ENCODE data around the gene SPAG16. TPM values are rescaled to one million over a fixed set of nuclear protein-coding genes. Genes with fewer than 3 reads are reported as not detected.

SPAG16 gene
- total and polyA plus RNA-seq, 12 donors: 8.4 to 28.3 (median 19.1) TPM

DNA sequence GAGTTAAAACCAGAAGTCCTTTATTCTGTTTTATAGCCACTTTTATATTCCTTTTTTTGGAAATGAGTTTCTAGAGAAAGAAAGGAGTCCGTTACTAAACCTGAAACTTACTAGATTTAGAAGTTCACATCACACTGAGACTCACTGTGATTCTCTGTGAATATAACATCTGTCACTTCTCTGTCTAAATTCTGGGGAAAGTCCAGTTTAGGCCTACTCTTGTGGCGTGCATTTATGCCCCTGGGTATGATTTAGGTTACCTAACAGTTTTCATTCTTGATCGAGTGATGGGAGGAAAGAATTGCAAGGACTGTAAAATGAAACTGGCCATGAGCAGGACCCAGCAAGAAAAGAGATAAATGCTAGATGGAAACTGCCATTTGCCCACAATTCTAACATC is 449.6 kb downstream of the SPAG16 start:
- DNase-seq (no peak), ATAC-seq (no peak)
- 69 to 80% methylated on average over 3 of the region's 3 CpGs for WGBS, 2 donors
- Histone ChIP-seq H3K27ac (no peak overlapping the region), H3K9me3 (peaks cover 0 to 4% (median 0%) of the 10 kb centered on the region in 11 donors), H3K4me1 (no peaks in the 10 kb centered on the region), H3K36me3 (no peaks in the 10 kb centered on the region), H3K27me3 (no peaks in the 10 kb centered on the region), H3K4me3 (no peak overlapping the region)
- TF ChIP-seq CTCF (IDR thresholded peaks at IDR 0.05): no peak
- intact Hi-C loops (cut with DNase I): no loop called here

- DNase-seq (no peak), ATAC-seq (no peak)
- H3K27me3 ChIP-seq: no peaks in the 10 kb centered on the region
- H3K4me1 ChIP-seq: no peaks in the 10 kb centered on the region
- 86 to 91% methylated on average over 3 of the region's 3 CpGs for WGBS, 2 donors
- TF ChIP-seq CTCF (IDR thresholded peaks at IDR 0.05): no peak
- no peak overlapping the region for H3K4me3 ChIP-seq
- no peaks in the 10 kb centered on the region for H3K9me3 ChIP-seq
- H3K36me3 ChIP-seq: no peaks in the 10 kb centered on the region
- no peak overlapping the region for H3K27ac ChIP-seq
- intact Hi-C loops (cut with DNase I): no loop called here
Measured at GRCh38 chr2:213740453-213740852, 456.2 kb downstream of the SPAG16 start.

DNA sequence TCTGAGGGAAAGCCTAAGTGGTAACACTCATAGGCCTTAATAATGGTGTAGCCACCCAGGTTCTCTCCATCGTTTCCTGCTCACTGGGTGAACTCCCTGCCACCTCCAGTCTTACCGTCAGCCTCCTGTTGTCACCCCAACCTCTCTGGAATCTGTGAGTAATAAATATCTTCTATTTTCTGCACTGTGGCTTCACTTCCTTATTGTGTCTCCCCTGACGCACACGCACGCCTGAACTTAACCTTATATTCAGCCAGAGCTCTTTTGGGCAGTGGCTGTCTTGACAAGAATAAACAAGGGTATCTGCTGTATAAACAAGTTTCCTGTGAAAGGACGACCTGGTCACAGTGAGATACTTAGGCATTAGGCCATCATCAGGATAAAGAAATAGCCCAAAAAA is 467.2 kb downstream of the SPAG16 start:
- H3K27me3 ChIP-seq: no peaks in the 10 kb centered on the region
- intact Hi-C loops (cut with DNase I): no loop called here
- no peak for TF ChIP-seq CTCF (IDR thresholded peaks at IDR 0.05)
- no peak overlapping the region for H3K4me3 ChIP-seq
- ATAC-seq (no peak), DNase-seq (no peak)
- H3K27ac ChIP-seq: no peak overlapping the region
- no peaks in the 10 kb centered on the region for H3K4me1 ChIP-seq
- no peaks in the 10 kb centered on the region for H3K9me3 ChIP-seq
- no peaks in the 10 kb centered on the region for H3K36me3 ChIP-seq
- 59 to 65% methylated on average over 6 of the region's 6 CpGs for WGBS, 2 donors

GRCh38 chr2:213752575-213752974 is 468.3 kb downstream of the SPAG16 start:
- ATAC-seq (no peak), DNase-seq (no peak)
- H3K27ac ChIP-seq: no peak overlapping the region
- no peak for TF ChIP-seq CTCF (IDR thresholded peaks at IDR 0.05)
- intact Hi-C loops (cut with DNase I): no loop called here
- 84 to 88% methylated on average over 2 of the region's 2 CpGs for WGBS, 2 donors
- no peaks in the 10 kb centered on the region for H3K4me1 ChIP-seq
- H3K4me3 ChIP-seq: no peak overlapping the region
- no peaks in the 10 kb centered on the region for H3K9me3 ChIP-seq
- no peaks in the 10 kb centered on the region for H3K36me3 ChIP-seq
- H3K27me3 ChIP-seq: no peaks in the 10 kb centered on the region

GRCh38 chr2:213757525-213757924 is 473.3 kb downstream of the SPAG16 start:
- no peak for DNase-seq
- no peaks in the 10 kb centered on the region for H3K36me3 ChIP-seq
- no peak for TF ChIP-seq CTCF (IDR thresholded peaks at IDR 0.05)
- H3K27ac ChIP-seq: no peak overlapping the region
- intact Hi-C loops (cut with DNase I): no loop called here
- H3K4me1 ChIP-seq: no peaks in the 10 kb centered on the region
- H3K27me3 ChIP-seq: no peaks in the 10 kb centered on the region
- ATAC-seq: no peak
- H3K4me3 ChIP-seq: no peak overlapping the region
- 82 to 91% methylated on average over 3 of the region's 3 CpGs for WGBS, 2 donors
- H3K9me3 ChIP-seq: no peaks in the 10 kb centered on the region

All from heart right ventricle (tissue), 16 donors.